GM18868 (cell line): ENCODE results near the gene FGF7.
"Not testable (repeated sequence)": the region's sequence is repeated elsewhere in the genome, so short reads cannot be mapped to it uniquely, and the experiment has no call there.

ENCODE experiments used
- ATAC-seq: cut with Tn5 transposase; IDR thresholded peaks from one replicate; pipeline ENCODE4 v1.9.1; 2021; ENCODE audit warnings: mild to moderate bottlenecking, moderate library complexity; ENCODE audit not compliant: unreplicated experiment

Gene FGF7, protein sequence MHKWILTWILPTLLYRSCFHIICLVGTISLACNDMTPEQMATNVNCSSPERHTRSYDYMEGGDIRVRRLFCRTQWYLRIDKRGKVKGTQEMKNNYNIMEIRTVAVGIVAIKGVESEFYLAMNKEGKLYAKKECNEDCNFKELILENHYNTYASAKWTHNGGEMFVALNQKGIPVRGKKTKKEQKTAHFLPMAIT

GRCh38 chr15:49423021-49423420 lies at the start of gene FGF7:
FGF7 (plus strand) TSS chr15:49423242; CDS start chr15:49424298, 1,056 bp downstream.
- ATAC-seq: no peak

DNA sequence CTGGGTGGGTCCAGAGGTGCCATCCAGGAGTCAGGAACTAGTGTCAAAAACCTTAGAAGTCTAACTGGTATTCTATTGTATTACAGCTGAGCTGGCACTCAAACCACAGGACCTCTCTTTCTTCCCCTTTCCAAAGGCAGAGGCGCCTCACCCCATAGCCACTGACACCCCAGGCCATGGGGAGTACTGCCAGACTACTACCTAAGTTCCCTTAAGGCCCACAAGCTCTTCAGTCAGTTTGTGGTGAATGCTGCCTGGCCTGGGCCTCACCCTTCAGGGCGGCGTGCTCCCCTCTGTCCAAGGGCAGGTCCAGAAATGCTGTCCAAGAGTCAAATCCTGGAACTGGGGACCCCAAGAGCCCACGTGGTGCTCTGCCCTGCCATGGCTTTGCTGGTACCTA lies 43.0 kb upstream of the FGF7 start:
- no peak for ATAC-seq

GRCh38 chr15:49380912-49381311 lies 42.1 kb upstream of the FGF7 start:
- ATAC-seq: no peak

DNA sequence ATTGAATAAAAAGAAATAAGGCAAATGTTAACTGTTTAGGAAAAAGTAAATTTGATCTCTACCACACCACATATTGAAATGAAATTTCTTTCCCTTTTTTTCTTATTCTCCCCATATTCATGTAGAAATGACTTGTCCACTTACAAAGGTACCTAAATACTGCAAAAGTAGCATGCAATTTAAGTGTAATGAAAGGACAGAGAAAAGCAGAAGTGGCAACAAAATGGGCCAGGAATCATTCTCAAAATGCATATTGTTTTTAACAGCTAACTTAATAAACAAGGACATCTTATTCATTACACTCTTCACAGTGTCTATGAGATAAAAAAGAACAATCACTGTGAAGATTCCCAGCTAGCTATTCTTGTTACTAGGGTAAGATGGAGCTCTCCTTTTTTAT lies 40.6 kb upstream of the FGF7 start:
- ATAC-seq: no peak

- ATAC-seq: no peak
Observed at GRCh38 chr15:49383266-49383665, 39.8 kb upstream of the FGF7 start.

DNA sequence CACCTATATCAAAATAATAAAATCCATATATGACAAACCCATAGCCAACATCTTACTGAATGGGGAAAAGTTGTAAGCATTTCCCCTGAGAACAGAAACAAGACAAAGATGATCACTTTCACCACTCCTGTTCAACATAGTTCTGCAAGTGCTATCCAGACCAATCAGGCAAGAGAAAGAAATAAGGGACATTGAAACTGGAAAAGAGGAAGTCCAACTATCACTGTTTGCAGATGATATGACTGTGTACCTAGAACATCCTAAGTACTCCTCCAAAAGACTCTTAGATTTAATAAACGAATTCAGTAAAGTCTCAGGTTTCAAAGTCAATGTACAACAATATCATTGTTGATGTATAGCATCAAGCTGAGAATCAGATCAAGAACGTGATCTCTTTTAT lies 35.6 kb upstream of the FGF7 start:
- ATAC-seq: peak; percentile 73

GRCh38 chr15:49402515-49403296 lies 20.3 kb upstream of the FGF7 start:
- ATAC-seq: not testable (repeated sequence)

GRCh38 chr15:49406352-49407118 lies 16.5 kb upstream of the FGF7 start:
- ATAC-seq: no peak

- ATAC-seq: no peak
Observed at GRCh38 chr15:49410641-49411040, 12.4 kb upstream of the FGF7 start.

GRCh38 chr15:49412797-49413196 lies 10.2 kb upstream of the FGF7 start:
- ATAC-seq: no peak

DNA sequence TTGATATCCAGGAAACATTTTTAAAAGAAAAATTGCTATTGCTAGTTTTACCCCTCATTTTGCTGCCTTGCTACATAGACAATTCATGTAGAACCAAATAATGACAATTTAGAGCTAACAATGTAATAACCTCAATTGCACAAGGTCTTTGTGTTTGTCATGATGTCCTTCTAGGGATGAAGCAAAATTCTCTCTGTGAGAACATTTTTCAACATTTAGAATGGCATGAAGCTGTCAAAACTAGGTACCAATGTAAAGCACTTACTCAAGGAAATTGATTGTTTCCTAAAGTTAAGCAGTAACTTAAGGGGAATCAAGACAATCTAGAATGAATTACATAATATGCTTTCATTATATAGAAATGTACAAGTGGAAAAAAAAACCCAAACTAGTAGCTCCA lies 7.9 kb upstream of the FGF7 start:
- ATAC-seq: no peak

DNA sequence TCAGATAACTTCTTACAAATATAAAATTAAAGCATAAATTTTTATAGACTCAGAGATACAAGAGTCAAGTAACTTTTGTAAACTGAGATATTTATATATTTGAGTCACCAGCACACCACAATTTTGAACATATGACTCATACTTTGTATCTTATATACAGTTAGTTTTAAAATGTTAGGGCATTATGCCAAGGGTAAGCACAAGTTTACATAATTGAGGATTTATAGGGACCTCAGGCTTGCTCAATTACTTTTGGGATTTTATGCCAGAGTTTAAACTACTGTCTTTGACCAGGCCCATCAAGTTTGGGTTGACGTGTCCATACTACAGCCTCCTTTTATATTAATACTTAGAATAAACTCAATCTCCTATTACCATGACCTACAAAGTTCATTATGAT lies 7.4 kb upstream of the FGF7 start:
- no peak for ATAC-seq

GRCh38 chr15:49418811-49419210 lies 4.2 kb upstream of the FGF7 start:
- ATAC-seq: no peak

- peak; percentile 65 for ATAC-seq
Observed at GRCh38 chr15:49421991-49422390, 1.1 kb upstream of the FGF7 start.

GRCh38 chr15:49423901-49424550 lies 984 bp downstream of the FGF7 start:
- no peak for ATAC-seq

DNA sequence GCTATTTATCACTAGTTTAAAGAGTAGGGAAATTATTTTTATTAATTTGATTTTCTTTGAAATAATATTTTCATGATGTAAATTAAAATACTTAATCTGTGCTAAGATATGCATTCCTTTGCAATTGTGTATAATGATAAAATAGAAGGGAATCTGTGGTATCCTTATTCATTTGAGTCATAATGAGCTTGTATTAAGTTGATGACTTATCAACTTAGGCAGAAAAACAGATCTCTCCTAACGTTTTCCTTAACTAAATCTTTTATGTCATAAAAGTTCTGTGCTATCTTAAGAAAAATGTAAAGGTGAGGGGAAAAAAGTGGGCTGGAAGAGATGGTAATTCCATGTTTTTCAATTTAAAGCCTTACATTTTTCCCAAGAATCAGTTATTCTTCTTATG lies 1.9 kb downstream of the FGF7 start:
- no peak for ATAC-seq

- no peak for ATAC-seq
Observed at GRCh38 chr15:49427372-49427771, 4.3 kb downstream of the FGF7 start.

GRCh38 chr15:49428409-49429095 lies 5.5 kb downstream of the FGF7 start:
- ATAC-seq: no peak

DNA sequence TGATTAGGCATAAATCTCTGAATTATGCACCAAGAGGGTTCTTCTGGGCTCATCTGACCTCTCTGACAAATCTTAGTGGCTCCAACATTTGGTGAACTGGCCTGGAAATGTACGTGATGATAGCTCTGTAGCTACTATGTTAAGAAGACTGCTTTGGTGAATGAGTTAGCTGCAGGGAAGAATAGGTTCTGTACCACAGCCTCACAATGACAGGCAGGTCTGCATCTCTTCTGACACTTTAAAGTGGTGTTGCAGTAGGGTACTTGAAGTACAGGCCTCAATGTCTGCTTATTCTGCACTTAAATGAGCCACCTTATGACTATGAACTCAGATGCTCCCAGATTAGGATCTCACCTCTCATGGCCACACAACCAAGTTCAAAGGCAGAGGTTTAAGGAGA lies 7.0 kb downstream of the FGF7 start:
- ATAC-seq: no peak

GRCh38 chr15:49435174-49435573 lies 12.1 kb downstream of the FGF7 start:
- ATAC-seq: no peak

DNA sequence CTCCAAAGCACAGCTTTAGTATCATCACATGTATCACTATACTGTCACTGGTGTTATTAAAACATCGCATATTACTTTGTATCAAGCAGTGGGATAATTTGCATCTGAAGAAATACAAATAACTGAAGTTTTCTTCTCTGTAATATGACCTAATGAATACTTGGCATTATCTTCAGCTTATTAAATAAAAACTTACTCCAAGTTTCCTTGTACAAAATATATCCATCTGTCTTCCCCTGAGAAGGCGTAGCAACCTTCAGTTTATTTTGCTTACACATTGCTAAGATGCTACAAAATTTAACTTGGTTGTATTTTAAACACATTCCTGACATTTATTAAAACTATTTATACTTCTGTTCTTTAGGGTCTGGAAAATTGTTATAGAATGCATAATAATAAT lies 13.7 kb downstream of the FGF7 start:
- ATAC-seq: no peak
